ENCODE results near the gene MAP1B.
"Not testable (repeated sequence)": the region's sequence is repeated elsewhere in the genome, so short reads cannot be mapped to it uniquely, and the experiment has no call there.

Gene MAP1B

GRCh38 chr5:72166070-72166979, 59.0 kb downstream of the MAP1B start:
- no peak for DNase-seq

GRCh38 chr5:72167257-72167656, 60.0 kb downstream of the MAP1B start:
- DNase-seq = no peak

GRCh38 chr5:72167804-72168203, 60.5 kb downstream of the MAP1B start:
- no peak for DNase-seq

GRCh38 chr5:72170101-72170500, 62.8 kb downstream of the MAP1B start:
- no peak for DNase-seq

- not testable (repeated sequence) for DNase-seq
Measured at GRCh38 chr5:72171181-72171580, 63.9 kb downstream of the MAP1B start.

GRCh38 chr5:72171667-72172066, 64.4 kb downstream of the MAP1B start:
- no peak for DNase-seq

- no peak for DNase-seq
Measured at GRCh38 chr5:72172786-72173185, 65.5 kb downstream of the MAP1B start.

GRCh38 chr5:72177538-72177937, 70.3 kb downstream of the MAP1B start:
- DNase-seq = no peak

GRCh38 chr5:72179028-72179815, 71.9 kb downstream of the MAP1B start:
- DNase-seq = no peak

- no peak for DNase-seq
Measured at GRCh38 chr5:72179816-72180440, 72.7 kb downstream of the MAP1B start.

GRCh38 chr5:72180925-72181324, 73.7 kb downstream of the MAP1B start:
- DNase-seq = no peak

GRCh38 chr5:72182686-72183085, 75.4 kb downstream of the MAP1B start:
- DNase-seq = no peak

- DNase-seq = no peak
Measured at GRCh38 chr5:72183101-72183520, 75.8 kb downstream of the MAP1B start.

GRCh38 chr5:72184408-72184807, 77.1 kb downstream of the MAP1B start:
- DNase-seq = no peak

- no peak for DNase-seq
Measured at GRCh38 chr5:72185496-72186329, 78.4 kb downstream of the MAP1B start.

GRCh38 chr5:72187388-72188075, 80.3 kb downstream of the MAP1B start:
- DNase-seq = no peak

- DNase-seq = no peak
Measured at GRCh38 chr5:72188166-72188565, 80.9 kb downstream of the MAP1B start.

- no peak for DNase-seq
Measured at GRCh38 chr5:72189146-72189545, 81.9 kb downstream of the MAP1B start.

- DNase-seq = no peak
Measured at GRCh38 chr5:72191404-72191803, 84.1 kb downstream of the MAP1B start.

- DNase-seq = peak; percentile 21 to 31
Measured at GRCh38 chr5:72194846-72195245, 87.6 kb downstream of the MAP1B start.

GRCh38 chr5:72195581-72195980, 88.3 kb downstream of the MAP1B start:
- DNase-seq = no peak

- DNase-seq = no peak
Measured at GRCh38 chr5:72197393-72197792, 90.1 kb downstream of the MAP1B start.
